GM19238 (cell line): ENCODE data around the gene MRPL42.
"Not testable (repeated sequence)": the region's sequence is repeated elsewhere in the genome, so short reads cannot be mapped to it uniquely, and the experiment has no call there.

Experiments
- DNase-seq: peaks from one replicate; pipeline ENCODE4 v3.0.0; 2011; ENCODE audit warnings: low spot score; ENCODE audit not compliant: insufficient read length

MRPL42 gene

DNA sequence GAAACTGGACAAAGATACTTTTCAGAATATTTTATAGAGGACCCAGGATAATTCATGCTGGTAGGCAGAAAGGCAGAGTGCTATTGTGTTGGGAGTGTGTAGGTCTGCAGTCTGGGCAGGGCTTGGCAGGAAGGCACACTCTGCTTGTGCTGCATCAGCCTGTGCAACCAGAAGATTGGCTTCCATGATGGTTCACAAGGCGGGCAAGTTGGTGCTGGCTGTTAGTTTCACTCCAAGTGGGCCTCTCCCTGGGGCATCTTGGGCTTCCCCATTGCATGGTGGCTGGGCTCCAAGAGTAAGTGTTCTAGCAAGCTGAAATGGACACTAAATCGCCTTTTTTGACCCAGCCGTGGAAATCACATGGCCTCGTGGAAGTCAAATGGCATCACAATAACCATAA is 23.7 kb upstream of the MRPL42 start:
- no peak for DNase-seq

DNA sequence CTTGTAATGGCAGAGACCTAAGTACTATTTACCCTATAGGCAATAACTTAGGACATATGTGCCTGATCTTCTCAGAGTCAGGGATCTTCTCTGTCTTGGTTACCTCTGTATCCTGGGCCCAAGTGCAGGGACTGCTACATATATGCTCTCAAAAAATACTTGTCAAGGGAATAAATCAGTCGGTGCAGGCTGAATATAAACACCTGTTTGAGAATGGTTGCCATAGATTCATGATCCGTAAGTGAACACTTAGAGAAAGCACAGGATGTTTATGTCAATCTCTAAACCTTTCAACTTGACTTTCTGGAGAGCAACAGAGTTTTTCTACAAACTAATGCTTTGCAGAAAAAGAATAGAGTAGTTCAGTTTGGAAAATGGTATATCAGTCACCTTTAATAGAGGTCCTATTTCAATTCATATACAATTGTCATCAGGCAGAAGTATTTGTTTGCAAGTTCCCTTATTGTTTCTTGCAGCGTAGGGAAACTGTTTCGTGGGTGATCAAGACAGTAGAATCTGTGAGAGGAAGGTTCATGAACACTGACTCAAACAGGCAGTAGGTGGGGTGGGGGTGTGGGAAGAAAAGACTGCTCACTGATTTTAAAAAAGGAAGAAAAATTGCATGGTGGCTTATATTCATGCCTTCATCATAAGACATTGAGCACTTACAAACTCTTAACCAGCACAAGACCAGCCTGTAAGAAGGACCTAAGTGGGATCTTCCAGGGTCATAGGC is 19.6 kb upstream of the MRPL42 start:
- no peak for DNase-seq

- DNase-seq = no peak
Observed at GRCh38 chr12:93448796-93449195, 18.5 kb upstream of the MRPL42 start.

DNA sequence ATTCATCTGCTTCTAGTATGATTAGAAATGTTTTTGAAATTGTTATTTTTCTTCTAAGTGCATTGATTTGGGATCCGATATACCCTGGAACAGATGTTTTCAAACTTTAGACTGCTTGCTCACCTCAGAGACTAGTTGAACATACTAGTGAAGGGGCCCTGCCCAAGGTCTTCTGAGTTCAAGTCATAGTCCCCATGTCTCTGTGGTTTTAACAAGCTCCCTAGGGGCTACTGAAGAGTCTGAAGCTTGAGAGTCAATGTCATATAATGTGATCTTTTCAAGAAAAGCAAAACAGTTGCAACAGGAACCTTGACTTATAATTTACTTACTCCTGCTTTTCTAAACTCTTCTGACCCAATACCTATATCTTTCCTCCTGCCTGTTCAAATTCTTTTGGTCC is 18.0 kb upstream of the MRPL42 start:
- no peak for DNase-seq

- no peak for DNase-seq
Observed at GRCh38 chr12:93451423-93452158, 15.7 kb upstream of the MRPL42 start.

- DNase-seq = no peak
Observed at GRCh38 chr12:93453633-93454032, 13.7 kb upstream of the MRPL42 start.

DNA sequence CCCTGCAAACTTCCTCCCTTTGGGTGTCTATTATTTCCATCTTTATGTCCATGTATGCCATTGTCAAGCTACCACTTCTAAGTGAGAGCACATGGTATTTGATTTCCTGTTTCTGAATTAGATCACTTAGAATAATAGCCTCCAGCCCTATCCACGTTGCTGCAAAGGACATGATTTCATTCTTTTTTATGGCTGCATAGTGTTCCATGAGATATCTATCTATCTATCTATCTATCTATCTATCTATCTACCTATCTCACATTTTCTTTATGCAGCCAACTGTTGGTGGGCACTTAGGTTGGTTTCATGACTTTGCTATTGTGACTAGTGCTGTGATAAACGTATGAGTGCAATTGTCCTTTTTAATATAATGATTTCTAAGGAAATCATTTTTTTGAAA is 11.2 kb upstream of the MRPL42 start:
- DNase-seq = no peak

- no peak for DNase-seq
Observed at GRCh38 chr12:93459097-93459496, 8.2 kb upstream of the MRPL42 start.

GRCh38 chr12:93460003-93460402 is 7.3 kb upstream of the MRPL42 start:
- no peak for DNase-seq

GRCh38 chr12:93460902-93461301 is 6.4 kb upstream of the MRPL42 start:
- no peak for DNase-seq

DNA sequence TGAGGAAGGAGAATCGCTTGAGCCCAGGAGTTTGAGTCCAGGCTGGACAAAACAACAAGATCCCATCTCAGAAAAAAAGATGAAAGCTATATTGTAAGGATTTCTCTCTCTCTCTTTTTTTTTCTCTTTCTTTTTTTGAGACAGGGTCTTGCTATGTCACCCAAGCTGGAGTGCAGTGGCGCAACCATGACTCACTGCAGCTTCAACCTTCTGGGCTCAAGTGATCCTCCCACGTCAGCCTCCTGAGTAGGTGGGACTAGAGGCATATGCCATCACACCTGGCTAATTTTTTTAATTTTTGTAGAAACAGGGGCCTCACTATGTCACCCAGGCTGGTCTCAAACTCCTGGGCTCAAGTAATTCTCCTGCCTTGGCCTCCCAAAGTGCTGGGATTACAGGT is 5.8 kb upstream of the MRPL42 start:
- no peak for DNase-seq

- DNase-seq = no peak
Observed at GRCh38 chr12:93465841-93466240, 1.5 kb upstream of the MRPL42 start.

DNA sequence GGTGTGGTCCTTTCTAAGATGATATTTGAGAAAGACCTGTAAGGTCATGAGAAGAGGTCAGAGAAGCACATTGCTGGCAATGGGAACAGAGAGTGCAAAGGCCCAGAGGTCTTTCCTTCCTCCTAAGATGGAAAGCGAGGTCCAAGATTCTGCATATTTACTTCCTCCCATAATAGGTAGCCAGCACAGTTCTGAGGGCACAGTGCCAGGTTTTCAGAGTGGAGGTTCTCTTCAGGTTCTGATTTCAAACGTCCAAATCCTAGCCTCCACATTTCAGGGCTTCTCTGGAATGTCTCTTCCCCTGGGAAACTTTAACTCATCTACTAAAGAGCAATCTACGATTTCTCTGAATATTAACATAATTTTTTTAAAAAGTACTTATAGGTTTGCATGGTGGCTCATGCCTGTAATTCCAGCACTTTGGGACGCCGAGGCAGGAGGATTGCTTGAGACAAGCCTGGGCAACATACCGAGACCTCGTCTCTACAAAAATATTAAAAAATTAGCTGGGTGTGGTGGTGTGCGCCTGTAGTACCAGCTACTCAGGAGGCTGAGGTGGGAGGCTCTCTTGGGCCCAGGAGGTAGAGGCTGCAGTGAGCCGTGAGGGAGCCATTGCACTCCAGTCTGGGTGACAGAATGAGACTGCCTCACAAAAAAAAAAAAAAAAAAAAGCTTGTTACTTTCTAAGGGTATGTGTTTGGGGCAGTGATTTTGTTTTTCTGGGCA is 526 bp upstream of the MRPL42 start:
- no peak for DNase-seq

DNA sequence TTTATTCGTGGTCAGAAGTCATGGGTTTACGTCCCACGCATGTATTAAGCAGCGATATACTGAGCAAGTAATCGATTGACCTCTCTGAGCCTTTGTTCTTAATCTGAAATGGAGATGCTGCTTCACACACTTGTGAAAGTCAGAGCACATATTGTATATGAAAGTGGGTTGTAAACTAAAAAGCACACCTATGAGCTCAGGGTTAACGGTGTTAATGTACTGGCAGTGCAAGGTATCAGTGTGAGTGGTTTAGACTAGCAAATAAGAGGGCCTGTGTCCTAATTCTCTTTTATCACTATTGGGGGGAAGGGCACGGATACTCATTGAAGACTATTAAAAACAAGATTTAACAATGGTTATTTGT is 676 bp downstream of the MRPL42 start:
- no peak for DNase-seq

DNA sequence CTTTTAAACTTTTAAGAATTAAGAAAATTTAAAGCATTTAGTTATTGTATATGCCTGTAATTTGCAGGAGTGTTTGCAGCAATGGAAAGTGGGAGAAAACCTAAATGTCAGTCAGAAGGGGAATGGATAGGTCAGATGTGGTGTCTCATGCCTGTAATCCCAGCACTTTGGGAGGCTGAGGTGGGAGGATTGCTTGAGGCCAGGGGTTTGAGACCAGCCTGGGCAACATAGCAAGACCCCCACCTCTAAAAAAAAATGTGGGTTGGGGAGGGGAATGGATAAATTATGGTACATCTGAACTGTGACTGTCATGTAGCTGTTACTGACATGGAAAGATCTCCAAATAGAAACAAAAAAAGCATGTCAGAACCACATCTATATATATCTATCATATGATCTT is 2.1 kb downstream of the MRPL42 start:
- no peak for DNase-seq

DNA sequence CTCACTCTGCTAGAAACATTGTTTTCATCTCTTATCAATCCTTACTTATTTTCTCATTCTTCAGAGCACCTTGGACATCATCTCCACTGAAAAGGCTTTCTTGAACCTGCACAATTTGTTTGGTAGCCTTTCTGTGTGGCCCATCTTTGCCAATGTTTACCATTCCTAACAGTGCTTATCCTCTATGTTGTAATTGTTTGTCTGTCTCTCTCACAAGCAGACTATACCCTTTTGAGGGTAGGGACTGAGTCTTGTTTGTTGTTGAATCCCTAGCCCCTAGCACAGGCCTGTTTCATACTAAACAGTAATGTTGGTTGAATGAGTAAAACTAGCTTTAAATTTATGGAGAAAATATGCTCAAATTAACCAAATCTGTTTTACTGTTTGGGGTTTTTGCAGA is 9.2 kb downstream of the MRPL42 start:
- DNase-seq = no peak

DNA sequence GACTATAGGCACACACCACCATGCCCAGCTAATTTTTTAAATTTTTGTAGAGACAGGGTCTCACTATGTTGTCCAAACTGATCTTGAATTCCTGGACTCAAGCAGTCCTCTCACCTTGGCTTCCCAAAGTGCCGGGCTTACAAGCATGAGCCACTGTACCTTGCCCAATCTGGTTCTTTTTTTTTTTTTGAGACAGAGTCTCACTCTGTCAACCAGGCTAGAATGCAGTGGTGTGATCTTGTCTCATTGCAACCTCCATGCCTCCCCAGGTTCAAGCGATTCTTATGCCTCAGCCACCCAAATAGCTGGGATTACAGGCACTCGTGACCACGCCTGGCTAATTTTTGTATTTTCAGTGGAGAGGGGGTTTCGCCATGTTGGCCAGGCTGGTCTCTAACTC is 15.4 kb downstream of the MRPL42 start:
- no peak for DNase-seq

DNA sequence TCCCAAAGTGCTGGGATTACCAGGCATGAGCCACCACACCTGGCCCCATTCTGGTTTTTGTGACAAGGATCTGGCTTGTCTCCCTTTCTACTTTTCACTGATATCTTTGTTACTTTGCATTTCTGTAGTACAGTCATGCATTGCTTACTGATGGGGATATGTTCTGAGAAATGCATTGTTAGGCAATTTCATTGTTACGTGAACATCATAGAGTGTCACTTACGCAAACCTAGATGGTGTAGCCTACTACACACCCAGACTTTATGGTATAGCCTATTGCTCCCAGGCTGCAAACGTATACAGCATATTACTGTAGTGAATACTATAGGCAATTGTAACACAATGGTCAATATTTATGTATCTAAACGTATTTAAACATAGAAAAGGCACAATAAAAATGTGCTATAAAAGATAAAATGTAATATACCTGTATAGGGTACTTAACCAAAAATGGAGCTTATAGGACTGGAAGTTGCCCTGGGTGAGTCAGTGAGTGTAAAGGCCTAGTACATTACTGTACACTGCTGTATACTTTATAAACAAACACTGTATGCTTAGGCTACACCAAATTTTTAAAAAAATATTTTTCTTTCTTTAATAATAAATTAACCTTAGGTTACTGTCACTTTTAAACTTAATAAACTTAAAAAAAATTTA is 16.0 kb downstream of the MRPL42 start:
- DNase-seq = no peak

DNA sequence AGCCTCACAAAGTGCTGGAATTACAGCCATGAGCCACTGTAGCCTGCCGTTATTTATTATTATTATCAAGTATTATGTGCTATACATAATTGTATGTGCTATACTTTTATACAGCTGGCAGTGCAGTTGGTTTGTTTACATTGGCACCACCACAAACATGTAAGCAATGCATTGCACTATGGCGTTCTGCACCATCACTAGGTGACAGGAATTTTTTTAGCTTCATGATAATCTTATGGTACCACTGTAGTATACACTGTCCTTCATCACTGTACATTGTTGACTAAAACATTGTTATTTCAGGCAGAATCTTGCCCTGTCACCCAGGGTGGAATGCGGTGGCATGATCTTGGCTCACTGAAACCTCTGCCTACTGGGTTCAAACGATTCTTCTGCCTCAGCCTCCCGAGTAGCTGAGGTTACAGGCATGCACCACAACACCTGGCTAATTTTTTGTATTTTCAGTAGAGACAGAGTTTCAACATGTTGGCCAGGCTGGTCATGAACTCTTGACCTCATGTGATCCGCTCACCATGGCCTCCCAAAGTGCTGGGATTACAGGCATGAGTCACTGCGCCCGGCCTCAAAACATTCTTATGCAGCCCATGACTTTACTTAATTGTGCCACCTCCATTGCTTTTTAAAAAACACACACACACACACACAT is 17.1 kb downstream of the MRPL42 start:
- DNase-seq = no peak

GRCh38 chr12:93492808-93493207 is 25.5 kb downstream of the MRPL42 start:
- not testable (repeated sequence) for DNase-seq

- DNase-seq = no peak
Observed at GRCh38 chr12:93494096-93494495, 26.8 kb downstream of the MRPL42 start.
